Frontal cortex (tissue), 4 donors: Measurements from ENCODE around the gene MTIF3. TPM values are rescaled to one million over a fixed set of nuclear protein-coding genes. Genes with fewer than 3 reads are reported as not detected.
"Not testable (repeated sequence)": the region's sequence is repeated elsewhere in the genome, so short reads cannot be mapped to it uniquely, and the experiment has no call there.

Source experiments
- DNase-seq, 2 donors: peaks; one replicate each; pipeline ENCODE4 v3.0.0; 2012; ENCODE audit warnings: low spot score in 2 of 2
- FAIRE-seq: peaks from 2 replicates; lab custom pipeline; 2012; peaks lifted over from hg19 to GRCh38; lab: Jason Lieb, UNC
- total RNA-seq: library from RNA; depleted of rRNA; stranded (reverse); fragments of >200 nt; gene quantifications from one replicate; pipeline ENCODE4 v1.2.3, GENCODE V29; 2014
- donor health status: control.
- donor health status: control.
- donor health status: control.

Gene MTIF3
- total RNA-seq, 1 donor from 2014 or later, result 40.4 TPM

GRCh38 chr13:27423333-27423732, 27.0 kb downstream of the MTIF3 start:
- DNase-seq, result no peak
- no peak for FAIRE-seq

- DNase-seq (no peak), FAIRE-seq (no peak)
These were observed 29.1 kb downstream of the MTIF3 start for GRCh38 chr13:27421101-27421871.

- FAIRE-seq (no peak), DNase-seq (no peak)
These were observed 31.0 kb downstream of the MTIF3 start for GRCh38 chr13:27419328-27419727.

- FAIRE-seq (no peak), DNase-seq (no peak)
These were observed 35.2 kb downstream of the MTIF3 start for GRCh38 chr13:27415116-27415515.

GRCh38 chr13:27411341-27411740, 39.0 kb downstream of the MTIF3 start:
- DNase-seq (no peak), FAIRE-seq (no peak)

GRCh38 chr13:27409013-27409412, 41.4 kb downstream of the MTIF3 start:
- DNase-seq (no peak), FAIRE-seq (no peak)

GRCh38 chr13:27408074-27408473, 42.3 kb downstream of the MTIF3 start:
- FAIRE-seq (no peak), DNase-seq (no peak)

- no peak for FAIRE-seq
- DNase-seq, result peak in 1 of 2 donors; percentile 51
These were observed 44.0 kb downstream of the MTIF3 start for GRCh38 chr13:27406178-27406939.

GRCh38 chr13:27405546-27406134, 44.7 kb downstream of the MTIF3 start:
- DNase-seq (no peak), FAIRE-seq (no peak)

- DNase-seq (no peak), FAIRE-seq (no peak)
These were observed 45.7 kb downstream of the MTIF3 start for GRCh38 chr13:27404680-27405079.

GRCh38 chr13:27403727-27404385, 46.5 kb downstream of the MTIF3 start:
- FAIRE-seq, result no peak
- DNase-seq, result no peak

GRCh38 chr13:27403203-27403678, 47.1 kb downstream of the MTIF3 start:
- FAIRE-seq (no peak), DNase-seq (no peak)

GRCh38 chr13:27401210-27401609, 49.2 kb downstream of the MTIF3 start:
- FAIRE-seq (no peak), DNase-seq (no peak)

GRCh38 chr13:27400405-27400804, 50.0 kb downstream of the MTIF3 start:
- not testable (repeated sequence) for DNase-seq, FAIRE-seq

GRCh38 chr13:27398360-27398759, 52.0 kb downstream of the MTIF3 start:
- no peak for FAIRE-seq

GRCh38 chr13:27396252-27396846, 54.0 kb downstream of the MTIF3 start:
- FAIRE-seq (no peak), DNase-seq (no peak)

More at GRCh38 chr13:27398360-27398759, 52.0 kb downstream of the MTIF3 start:
- DNase-seq, result no peak

GRCh38 chr13:27395007-27395510, 55.3 kb downstream of the MTIF3 start:
- DNase-seq (no peak), FAIRE-seq (no peak)

GRCh38 chr13:27393101-27393500, 57.3 kb downstream of the MTIF3 start:
- DNase-seq (no peak), FAIRE-seq (no peak)

GRCh38 chr13:27391471-27391870, 58.9 kb downstream of the MTIF3 start:
- DNase-seq (no peak), FAIRE-seq (no peak)

GRCh38 chr13:27389891-27390290, 60.5 kb downstream of the MTIF3 start:
- DNase-seq, result no peak
- FAIRE-seq, result no peak
